GM18517 (cell line): ENCODE data around the gene TBX4.
"Not testable (repeated sequence)": the region's sequence is repeated elsewhere in the genome, so short reads cannot be mapped to it uniquely, and the experiment has no call there.

Source experiments
- ATAC-seq: cut with Tn5 transposase; IDR thresholded peaks from one replicate; pipeline ENCODE4 v1.9.1; 2021; ENCODE audit warnings: mild to moderate bottlenecking, moderate library complexity; ENCODE audit not compliant: unreplicated experiment

The TBX4 gene

DNA sequence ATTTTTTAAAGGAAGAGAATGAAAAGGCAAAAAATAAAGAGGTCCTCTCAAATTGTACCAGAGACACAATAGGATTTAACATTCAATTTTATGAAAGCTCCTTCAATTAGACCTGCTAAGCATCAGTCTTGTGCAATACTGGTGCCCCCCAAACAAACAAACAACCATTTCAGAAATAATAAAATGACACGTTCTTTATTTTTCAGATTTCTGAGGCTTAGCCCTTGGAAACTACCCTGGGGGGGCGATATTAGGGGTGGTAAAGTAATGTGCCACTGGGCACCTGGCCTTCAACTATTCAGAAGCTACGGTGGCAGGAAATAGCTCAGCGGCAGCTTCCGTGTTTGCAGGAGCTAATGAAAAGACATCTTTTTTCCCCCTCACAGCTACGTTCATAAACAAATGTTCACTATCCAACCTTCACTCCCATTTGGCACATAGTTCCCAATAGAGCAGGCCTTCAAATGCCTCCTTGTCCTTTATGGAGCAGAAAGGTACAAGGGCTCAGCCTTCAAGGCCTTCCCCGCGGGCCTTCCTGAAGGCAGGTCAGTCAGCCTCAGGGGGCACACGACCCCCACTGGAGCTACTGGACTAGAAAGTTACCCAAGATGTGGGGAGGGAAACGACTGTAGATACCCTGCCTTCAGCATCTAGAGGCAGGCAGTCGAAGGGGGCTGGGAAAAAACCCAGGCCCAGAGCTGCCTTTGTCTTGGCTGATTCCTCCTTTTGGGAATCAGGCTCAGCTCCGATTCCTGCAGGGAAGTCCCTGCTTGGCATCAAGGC lies 44.1 kb downstream of the TBX4 start:
- no peak for ATAC-seq

DNA sequence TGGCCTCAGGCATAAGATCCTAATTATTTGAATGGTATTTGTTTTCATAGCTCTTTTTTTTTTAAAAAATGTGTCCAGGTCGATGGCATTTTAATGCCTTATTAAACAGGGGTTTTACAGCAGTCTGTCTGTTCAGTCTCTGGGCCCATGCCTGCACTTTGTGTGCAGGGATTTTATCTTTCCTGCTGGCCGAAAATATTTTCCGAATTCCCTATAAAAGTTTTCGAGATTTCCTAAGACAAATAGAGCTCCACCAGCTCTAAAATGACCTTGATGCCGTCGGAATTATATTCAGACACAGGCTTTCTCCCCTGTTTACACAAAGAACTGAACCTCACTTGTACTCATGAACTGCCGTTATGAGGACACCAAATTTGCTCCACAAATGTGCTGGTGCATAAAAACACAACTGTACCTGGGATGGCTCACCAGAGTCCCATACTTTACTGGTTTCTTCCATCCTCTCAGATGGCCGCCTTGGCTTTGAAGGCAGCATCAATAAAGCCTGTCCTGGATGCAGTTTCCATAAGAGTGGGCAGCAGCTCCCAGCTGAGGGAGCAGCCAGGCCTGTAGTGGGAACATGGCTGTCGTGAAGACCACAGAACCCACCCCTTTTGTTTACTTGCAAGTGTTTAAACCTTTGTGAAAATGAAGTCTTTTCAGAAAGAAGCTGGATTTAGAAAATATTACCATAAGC lies 44.9 kb downstream of the TBX4 start:
- ATAC-seq, result no peak

DNA sequence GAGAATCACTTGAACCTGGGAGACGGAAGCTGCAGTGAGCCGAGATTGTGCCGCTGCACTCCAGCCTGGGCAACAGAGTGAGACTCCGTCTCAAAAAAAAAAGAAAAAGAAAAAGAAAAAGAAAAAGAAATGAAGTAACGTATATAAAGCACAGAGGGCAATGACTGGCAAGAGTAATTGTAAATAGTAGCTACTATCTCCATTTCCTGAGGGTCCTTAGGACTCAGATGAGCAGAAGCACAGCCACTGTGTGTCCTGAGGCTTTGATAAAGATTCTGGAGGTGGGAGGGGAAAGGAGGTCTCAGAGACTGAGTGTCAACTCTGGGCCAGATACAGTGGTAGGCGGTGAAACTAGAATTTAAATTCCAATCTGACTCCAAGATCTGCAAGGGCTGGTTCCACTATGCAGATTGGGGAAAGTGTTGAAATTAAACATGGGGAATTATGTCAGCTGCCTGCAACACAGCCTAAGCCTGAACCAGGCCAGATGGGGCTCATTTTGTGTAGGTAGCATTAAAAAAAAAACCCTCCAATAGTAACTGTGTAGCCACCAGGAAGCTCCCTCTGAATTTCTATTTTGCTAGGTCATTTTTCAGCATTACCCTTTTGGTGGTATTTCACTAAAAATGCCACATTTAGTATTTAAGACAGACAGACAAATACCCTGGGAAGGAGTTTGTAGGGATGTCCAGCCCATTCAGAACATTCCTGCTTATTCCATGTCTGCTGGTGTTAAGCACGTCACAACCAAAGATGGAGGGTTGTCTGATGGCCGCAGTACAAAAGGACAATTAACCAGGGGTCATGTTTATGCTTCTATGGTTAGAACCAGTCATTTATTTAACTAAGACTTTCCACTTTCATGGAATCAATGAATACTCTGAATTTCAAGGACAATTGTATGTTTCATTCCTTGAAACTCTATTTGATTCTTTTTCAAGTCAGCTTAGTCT lies 46.1 kb downstream of the TBX4 start:
- ATAC-seq, result no peak

DNA sequence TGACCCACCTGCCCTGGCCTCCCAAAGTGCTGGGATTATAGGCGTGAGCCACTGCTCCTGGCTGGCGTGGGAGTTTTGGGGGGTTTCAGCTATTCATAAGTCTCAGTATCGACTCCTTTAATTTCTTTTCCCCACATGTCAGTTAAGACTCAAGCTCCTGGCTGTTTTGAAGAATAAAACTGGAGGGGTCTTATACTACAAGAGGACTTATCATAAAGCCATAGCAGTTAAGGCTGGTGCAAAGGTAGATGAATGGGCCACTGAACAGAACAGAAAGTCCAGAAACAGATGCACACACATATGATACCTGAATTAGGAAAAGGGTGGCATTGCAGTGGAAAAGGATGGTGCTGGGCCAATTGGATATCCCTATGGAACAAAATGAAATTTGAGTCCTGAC lies 47.4 kb downstream of the TBX4 start:
- no peak for ATAC-seq

- no peak for ATAC-seq
Observed at GRCh38 chr17:61500287-61500686, 48.1 kb downstream of the TBX4 start.

DNA sequence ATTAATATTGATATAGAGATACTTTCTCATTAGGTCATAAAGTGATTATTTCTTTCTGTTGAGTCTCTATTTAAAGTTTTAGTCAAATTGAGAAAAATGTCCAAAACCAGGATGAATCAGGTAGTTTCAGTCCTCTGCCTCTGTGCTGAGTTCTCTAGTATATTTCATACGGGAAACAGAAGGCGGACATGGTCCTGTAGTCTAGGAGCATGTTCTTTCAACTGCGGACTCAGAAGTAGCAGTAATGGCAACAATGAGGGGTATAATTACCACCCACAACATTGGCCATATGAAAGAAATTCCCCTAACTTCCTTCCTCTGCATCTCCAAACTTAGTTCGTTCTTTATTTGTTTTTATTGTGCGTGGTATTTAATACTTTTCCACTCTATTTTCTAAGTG lies 50.1 kb downstream of the TBX4 start:
- no peak for ATAC-seq

- ATAC-seq, result no peak
Observed at GRCh38 chr17:61503961-61504360, 51.7 kb downstream of the TBX4 start.

GRCh38 chr17:61504697-61505096 lies 52.5 kb downstream of the TBX4 start:
- ATAC-seq, result no peak

DNA sequence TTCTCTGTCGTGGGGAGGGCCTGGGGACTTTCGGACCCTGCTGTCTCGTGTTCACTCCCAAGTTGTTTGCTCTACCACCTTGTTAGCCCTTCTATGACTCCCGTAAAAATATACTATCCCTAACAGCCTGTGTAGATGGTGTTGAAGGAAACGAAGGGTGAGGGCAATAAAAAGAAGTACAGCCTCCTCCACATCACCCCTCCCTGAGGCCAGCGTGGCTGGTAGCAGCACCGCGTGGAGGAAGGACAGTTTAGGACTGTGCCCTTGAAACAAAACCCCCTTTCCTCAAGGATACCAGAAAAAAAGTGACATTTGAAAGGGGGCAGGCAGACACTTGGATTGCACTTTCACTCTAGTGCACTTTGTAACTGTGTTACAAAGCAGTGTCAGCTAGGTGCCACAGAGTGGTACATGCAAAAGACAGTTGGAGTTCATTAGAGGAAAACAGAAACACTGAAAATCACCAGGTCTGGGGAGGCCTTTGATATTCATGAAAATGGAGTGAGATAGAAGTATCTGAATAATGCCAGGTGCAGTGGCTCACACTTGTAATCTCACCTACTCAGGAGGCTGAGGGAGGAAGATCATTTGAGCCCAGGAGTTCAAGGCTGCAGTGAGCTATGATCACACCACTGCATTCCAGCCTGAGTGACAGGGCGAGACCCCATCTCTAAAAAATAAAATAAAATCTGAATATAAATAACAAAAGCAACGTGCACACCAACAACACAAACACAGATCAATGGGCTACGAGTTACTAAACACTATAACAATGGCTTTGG lies 53.8 kb downstream of the TBX4 start:
- ATAC-seq, result no peak

GRCh38 chr17:61507383-61508066 lies 55.3 kb downstream of the TBX4 start:
- ATAC-seq, result no peak

DNA sequence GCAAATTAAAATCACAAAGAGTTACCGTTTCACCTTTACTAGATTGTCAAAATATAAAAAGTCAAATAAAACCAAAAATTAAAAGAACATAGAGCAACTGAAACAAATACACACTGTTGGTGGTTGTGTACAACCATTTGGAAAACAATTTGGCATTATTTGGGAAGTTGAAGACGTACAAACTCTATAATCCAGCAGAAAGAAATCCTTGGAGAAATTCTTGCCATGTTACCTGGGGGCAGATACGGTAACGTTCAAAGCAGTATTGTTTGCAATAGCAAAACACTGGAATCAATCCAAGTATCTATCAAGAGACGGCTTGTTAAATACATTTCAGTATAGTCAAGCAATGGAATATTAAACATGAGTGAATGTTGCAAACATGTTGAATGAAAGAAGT lies 56.7 kb downstream of the TBX4 start:
- ATAC-seq, result no peak

- ATAC-seq, result not testable (repeated sequence)
Observed at GRCh38 chr17:61509454-61509853, 57.2 kb downstream of the TBX4 start.

DNA sequence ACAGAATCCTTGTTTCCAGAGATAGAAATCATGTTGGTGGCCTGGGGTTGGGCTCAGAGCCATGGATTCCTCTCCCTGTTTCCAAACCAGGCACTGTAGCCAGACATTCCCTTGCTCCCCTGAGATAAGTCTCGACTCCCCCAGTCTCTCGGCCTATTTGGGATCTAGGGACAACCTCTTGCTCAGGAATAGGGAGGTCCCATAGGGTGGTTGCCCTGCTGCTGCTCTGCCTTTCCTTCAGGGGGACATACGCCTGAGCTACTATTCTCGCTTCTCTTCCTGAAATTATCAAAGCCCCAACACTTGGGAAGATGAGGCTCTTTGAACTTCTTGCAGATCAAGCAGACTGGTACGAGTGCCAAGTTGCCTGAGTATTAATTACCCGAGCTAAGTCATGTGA lies 58.0 kb downstream of the TBX4 start:
- ATAC-seq, result no peak

DNA sequence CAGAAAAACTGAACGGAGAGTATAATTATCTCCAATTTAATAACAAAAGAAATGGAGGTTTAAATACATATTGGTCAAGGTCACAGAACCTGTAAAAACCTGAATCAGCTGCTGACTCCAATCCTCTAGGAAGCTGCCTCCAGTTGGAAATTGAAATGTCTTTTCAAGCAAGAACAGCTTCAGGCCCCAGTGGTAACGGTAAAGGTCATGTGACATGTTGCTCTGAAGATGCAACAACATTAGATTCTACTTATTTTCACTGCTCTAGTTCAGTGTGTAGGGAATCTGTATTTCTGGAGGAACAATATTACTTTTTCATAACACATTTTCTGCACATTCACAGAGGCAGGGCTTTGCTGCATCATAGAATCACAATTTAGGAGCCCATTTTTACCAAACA lies 58.8 kb downstream of the TBX4 start:
- ATAC-seq, result no peak

DNA sequence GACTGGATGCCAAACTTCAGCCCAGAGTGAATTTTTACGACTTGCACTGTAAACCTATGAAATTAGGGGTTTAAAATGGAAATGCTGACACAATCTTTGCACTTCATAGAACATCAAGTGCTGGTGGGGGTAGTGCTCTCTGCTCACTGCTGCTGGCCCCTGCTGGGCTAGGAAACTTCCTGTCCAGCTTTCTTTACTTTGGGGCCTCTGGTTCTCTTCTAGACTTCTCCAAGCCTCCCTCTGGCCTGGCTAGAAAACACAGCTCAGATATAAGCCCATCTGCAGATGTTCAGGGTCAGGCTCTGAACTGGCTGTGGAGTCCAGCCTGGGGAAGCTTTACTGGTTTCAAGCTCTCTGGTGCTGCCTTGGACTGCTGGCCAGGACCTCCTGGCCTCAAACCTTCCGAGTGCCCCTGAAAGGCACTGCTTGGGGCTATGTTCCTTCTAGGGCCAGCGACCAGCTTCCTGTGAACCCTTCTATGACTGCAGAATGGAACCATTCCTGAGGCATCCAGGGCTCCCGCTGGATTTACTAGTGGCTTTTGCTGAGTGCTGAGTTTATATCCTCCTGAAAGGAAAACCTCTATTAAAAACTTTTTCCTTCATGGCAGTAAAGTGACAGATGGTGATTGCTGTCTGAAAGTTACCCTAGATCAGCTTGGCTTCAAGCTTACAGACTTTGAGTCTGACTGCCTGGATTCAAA lies 59.4 kb downstream of the TBX4 start:
- no peak for ATAC-seq

DNA sequence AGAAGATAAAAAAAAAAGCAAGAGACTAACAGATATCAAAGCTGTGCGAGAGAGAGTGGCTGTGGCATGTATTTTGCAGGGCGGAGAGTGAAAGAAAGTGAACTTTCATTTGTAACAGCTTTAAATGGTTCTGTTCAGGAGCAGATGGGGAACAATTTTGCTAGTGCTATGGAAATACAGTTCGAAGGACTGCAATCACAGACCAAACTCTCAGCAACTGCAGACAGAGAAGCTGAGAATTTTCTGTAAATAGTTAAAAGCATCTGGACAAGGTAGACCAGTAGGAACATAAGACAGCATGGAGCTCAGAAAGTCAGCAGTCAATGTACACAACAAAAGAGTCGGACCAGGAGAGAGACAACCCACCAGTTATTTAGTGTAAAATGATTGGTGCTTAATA lies 62.3 kb downstream of the TBX4 start:
- ATAC-seq, result no peak

DNA sequence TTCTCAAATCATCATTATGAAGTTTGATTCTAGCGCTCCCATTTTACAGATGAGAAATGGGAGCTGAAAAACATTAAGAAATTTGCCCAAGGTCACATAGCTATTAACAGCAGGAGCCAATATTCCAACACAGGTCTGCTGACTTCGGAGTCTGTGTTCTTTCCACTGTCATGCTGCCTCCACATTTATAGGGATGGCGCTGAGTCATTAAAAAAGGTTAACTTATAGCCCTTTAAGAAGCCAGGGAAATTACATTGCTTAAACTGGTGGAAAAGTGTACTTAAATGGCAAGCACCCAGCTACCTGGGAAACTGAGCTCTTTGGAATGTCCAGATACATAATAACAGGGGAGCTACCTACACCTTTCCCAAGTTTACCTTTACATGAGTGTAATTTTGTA lies 65.0 kb downstream of the TBX4 start:
- ATAC-seq, result no peak

DNA sequence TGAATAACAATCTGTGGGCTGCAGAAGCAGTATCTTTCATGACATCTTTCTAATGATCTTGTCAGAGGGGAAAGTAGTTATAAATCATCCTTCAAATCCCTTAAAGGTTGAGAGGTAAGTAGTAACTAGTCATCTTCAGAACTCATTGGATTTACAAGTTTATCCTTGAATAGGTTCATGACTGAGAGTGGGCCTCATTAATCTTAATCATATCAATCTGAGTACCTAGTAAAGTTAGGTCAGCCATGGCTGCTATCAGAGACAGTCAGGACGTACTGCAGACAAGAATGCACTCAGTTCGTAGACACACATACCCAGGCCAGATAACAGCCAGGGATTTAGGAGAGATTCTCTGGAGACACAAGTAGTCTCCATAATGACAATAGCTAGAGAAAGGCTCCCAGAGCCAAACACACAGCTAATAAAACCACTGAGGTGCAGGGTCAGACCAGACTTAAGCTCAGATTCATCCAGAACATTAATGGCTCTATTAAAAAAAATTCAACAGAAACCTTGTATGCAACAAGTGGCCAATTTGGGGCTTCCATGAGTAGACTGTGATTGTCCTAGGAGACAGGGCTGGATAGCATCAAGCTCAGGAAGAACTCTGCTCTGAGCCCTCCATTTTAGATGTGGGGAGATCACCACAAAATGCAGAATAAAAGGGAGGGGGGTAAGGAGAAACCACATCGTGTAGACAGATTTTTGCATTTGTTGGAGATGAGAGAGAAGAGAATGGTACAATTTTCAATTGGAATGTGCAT lies 65.8 kb downstream of the TBX4 start:
- ATAC-seq, result no peak

GRCh38 chr17:61519139-61519538 lies 66.9 kb downstream of the TBX4 start:
- no peak for ATAC-seq
